Activated CD8-positive, alpha-beta memory T cell treated with anti-CD3 and anti-CD28 coated beads for 1 hour (primary cell): ENCODE measurements around the gene CDX1.
A peak's percentile ranks its signal among the peaks of the same experiment; 100 is the strongest.

Source experiments
- DNase-seq, 2 donors: peaks; one replicate each; pipeline ENCODE4 v3.0.0-alpha.2; 2020; ENCODE audit warnings: low read depth in 1 of 2; ENCODE audit errors: extremely low read depth in 1 of 2

Gene CDX1

DNA sequence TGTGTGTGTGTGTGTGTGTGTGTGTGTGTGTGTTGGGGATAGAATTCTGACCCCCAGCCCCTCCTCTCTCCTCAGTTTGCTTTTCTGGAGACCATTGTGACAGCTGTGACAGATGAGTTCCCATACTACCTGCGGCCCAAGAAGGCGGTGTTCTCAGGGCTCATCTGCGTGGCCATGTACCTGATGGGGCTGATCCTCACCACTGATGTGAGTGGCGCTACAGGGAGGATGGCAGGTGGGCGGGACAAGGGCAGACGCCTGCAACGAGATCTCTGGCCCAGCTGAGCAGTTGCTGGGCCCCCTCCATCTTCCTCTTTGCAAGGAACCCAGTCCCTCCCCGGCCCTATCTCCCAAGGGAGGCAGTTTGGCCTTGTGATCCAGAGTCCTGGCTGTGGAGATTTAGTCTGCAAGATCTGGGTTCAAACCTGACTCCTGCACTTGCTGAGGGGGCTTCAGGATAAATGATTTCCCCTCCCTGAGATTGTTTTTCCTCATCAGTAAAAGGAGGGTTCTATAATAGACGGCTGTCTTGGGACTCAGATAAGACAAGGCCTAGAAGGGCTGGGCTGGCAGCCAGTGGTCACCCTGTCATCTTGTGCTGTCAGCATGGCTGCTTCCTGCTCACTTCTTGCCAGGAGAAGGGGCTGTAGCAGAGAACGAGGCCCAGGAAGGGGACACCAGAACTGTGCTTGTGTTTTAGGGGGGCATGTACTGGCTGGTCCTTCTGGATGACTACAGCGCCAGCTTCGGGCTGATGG lies 37.4 kb downstream of the CDX1 start:
- no peak for DNase-seq

DNA sequence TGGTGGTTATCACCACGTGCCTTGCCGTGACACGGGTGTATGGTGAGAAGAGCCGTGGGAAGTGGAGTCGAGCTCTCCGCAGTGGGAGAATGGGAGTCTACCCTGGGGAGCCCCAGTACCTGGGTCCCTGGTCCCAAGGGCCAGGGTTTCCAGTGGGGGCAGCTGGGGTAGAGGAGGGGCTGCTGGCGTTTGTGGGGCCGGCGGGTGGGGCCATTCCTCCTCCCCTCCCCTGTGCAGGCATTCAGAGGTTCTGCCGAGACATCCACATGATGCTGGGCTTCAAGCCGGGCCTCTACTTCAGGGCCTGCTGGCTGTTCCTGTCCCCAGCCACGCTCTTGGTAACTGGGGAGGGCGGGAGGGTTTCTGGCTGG lies 38.0 kb downstream of the CDX1 start:
- no peak for DNase-seq

DNA sequence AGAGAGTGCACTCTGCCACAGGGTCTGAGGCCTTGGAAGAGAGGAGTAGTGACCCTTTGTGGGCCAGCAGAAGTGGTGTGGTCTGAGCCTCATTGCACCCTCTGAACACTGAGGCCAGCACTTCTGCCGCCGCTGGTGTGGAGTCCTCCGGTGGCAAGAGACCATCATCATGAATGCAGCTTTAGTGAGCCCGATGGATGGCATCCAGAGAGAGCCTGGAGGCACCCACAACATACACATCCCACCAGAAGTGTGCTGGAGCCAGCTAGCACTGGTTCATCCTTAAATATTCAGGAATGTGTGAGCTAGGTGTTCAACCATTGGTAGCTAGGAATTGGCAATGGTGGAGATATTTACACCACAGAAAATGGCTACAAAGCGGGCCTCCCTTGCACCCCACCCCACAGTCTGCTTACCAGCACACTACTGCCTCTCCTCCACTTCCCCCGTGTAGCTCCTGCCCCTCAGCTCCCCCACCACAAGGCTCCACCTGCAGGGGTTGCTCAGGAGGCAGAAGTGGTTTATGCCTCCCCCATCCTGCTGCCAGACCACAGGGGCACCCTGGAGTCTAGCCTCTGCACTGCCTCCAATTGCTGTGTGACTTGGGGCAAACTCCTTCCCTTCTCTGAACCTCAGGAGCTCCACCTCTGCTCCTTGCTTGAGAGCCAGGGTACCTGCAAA lies 39.7 kb downstream of the CDX1 start:
- DNase-seq: no peak

DNA sequence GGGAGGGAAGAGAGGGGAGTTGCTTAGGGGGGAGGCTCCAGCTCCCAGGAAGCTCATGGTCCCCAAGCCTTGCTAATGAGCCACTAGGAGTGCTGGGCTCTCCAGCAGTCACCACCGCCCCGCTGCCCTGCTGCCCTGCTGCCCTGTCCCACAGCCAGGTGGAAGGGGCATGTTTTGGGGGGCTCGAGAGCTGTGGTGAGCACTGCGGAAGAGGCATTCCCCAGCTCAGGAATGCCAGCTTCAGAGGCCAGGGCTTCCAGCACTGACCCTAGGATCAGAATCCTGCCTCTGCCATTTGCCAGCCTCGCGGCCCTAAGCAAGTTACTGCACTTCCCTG lies 40.2 kb downstream of the CDX1 start:
- no peak for DNase-seq

- no peak for DNase-seq
Observed at GRCh38 chr5:150208187-150209098, 41.9 kb downstream of the CDX1 start.

GRCh38 chr5:150209099-150209635 lies 42.6 kb downstream of the CDX1 start:
- no peak for DNase-seq

GRCh38 chr5:150210644-150211043 lies 44.1 kb downstream of the CDX1 start:
- DNase-seq: no peak

GRCh38 chr5:150211156-150212030 lies 44.8 kb downstream of the CDX1 start:
- no peak for DNase-seq

GRCh38 chr5:150213530-150213929 lies 47.0 kb downstream of the CDX1 start:
- no peak for DNase-seq

- no peak for DNase-seq
Observed at GRCh38 chr5:150214289-150214688, 47.7 kb downstream of the CDX1 start.

GRCh38 chr5:150215979-150216944 lies 49.7 kb downstream of the CDX1 start:
- no peak for DNase-seq

GRCh38 chr5:150217038-150217437 lies 50.5 kb downstream of the CDX1 start:
- no peak for DNase-seq

- peak; percentile 51 to 67 for DNase-seq
Observed at GRCh38 chr5:150217873-150218692, 51.5 kb downstream of the CDX1 start.

DNA sequence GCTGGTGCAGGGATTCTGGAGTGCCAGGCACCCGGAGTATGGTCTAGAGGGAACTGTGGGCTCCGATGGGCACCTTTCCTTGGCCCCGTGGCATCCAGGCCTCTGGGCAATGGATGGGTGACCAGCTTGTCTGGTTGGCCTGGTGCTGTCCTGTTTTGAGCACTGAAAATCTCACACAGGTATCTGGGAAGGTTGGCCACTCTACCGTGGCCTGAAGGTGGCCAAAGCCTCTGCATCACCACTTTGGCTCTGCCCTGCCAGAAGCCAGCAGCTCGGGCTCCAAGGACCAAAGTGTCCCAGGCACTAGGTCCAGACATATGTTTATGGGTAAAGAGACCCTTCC lies 52.1 kb downstream of the CDX1 start:
- no peak for DNase-seq

- no peak for DNase-seq
Observed at GRCh38 chr5:150219142-150219541, 52.6 kb downstream of the CDX1 start.

- no peak for DNase-seq
Observed at GRCh38 chr5:150219861-150220260, 53.3 kb downstream of the CDX1 start.

- no peak for DNase-seq
Observed at GRCh38 chr5:150221471-150221870, 54.9 kb downstream of the CDX1 start.

GRCh38 chr5:150222906-150223305 lies 56.3 kb downstream of the CDX1 start:
- DNase-seq: no peak

GRCh38 chr5:150223474-150223873 lies 56.9 kb downstream of the CDX1 start:
- DNase-seq: no peak
